GM18858 (cell line): ENCODE data around the gene GPRIN2.
"Not testable (repeated sequence)": the region's sequence is repeated elsewhere in the genome, so short reads cannot be mapped to it uniquely, and the experiment has no call there.

Experiments used
- ATAC-seq: cut with Tn5 transposase; IDR thresholded peaks from one replicate; pipeline ENCODE4 v1.9.1; 2021; ENCODE audit not compliant: unreplicated experiment

Gene GPRIN2

GRCh38 chr10:46538155-46538554 lies 18.3 kb downstream of the GPRIN2 start:
- ATAC-seq, result no peak

GRCh38 chr10:46537309-46537708 lies 19.1 kb downstream of the GPRIN2 start:
- no peak for ATAC-seq

DNA sequence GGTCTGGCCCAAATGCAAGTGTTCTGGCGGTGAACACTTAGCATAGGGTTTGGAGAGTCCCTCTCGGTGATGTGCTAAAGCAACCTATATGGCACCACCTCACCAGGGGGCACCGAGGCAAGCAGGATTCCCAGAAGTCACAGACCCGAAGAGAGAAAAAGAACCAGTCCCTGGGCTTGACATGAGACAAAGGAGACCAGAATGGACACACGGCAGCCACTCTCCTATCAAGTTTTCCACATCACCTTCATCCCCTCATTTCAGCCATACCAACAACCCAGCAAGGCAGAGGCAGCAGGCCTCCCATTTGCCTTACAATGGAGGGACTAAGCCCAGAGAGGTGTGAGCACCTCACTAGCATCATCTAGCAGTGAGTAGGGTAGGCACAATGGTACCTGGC lies 19.7 kb downstream of the GPRIN2 start:
- ATAC-seq, result no peak

DNA sequence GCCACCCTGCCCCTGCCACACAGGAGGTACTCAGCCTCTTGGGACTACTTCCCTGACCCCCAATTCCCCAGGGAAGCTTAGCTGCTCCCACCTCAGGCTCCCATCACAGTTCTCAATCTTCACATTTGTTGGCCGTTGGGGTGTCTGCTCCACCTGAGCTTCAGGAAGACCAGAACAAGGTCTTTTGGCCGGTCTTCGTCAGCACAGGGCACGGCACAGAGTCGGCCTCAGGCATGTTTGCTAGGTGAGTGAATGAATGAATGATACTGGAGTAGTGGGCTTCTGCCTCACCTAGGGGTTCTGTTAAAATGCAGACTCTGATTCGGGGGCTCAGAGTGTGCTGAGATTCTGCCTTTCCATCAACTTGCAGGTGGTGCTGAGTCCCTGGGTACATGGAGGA lies 20.3 kb downstream of the GPRIN2 start:
- no peak for ATAC-seq

DNA sequence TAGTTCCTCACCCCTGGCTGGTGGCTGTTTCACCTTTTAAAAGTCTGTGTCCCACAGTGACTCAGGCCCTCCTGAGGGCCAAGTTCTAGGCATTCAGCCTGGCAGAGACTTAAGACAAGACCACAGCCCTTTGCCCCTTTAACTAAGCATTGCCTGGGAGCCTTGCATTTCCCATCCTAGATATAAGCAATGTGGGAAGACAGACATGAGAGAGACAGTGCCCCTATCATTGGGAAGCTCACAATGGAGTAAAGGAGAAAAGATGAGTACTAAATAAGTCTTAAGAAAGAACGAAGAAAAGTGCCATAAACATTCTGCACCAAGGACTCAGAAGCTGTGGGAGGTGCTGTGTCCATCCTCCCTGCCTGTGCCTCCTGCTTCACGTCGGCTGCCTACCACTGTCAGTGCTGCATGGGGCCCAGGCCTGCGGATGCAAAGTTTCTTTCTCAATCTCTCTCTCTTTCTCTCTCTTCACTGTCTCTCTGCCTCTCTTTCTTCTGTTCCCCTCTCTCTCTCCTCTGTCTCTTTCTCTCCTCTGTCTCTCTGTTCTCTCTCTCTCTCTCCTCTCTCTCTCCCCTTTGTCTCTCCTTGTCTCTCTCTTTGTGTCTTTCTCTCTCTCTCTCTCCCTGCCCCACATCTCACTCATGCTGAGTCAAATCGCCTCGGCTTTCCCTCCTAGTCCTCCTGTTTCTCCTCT lies 21.5 kb downstream of the GPRIN2 start:
- ATAC-seq, result no peak

- ATAC-seq, result not testable (repeated sequence)
Observed at GRCh38 chr10:46532256-46532655, 24.2 kb downstream of the GPRIN2 start.

DNA sequence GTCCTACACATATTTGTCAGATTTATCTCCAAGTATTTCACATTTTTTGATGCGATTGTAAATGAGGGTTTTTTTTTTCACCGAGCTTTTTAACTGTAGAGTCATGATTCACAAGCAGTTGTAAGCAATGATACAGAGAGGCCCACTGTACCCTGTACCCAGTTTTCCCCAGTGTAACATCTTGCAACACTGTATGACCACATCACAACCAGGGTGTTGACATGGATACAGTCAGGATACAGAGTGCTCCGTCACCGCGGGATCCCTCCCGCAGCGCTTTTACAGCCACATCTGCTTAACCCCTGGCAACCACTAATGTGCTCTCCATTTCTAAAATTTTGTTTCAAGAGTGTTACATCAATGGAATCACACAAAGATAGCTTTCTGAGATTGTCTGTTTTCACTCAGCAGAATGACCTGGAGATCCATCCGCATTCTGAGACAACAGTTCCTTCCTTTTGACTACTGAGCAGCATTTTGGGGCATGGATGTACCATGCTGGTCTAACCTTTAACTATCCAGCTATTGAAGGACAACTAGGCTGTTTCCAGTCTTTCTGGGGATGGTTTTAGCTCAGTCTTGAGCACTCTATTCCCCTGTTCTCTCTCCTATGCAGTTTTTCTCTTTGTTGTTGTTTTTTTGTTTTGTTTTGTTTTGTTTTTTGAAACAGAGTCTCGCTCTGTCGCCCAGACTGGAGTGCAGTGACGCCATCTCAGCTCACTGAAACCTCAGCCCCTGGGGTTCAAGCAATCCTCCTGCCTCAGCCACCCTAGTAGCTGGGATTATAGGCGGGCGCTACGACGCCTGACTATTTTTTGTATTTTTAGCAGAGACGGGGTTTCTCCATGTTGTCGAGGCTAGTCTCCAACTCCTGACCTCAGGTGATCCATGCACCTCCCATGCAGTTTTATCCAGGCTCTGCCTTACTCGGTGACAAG lies 25.9 kb downstream of the GPRIN2 start:
- ATAC-seq, result no peak

DNA sequence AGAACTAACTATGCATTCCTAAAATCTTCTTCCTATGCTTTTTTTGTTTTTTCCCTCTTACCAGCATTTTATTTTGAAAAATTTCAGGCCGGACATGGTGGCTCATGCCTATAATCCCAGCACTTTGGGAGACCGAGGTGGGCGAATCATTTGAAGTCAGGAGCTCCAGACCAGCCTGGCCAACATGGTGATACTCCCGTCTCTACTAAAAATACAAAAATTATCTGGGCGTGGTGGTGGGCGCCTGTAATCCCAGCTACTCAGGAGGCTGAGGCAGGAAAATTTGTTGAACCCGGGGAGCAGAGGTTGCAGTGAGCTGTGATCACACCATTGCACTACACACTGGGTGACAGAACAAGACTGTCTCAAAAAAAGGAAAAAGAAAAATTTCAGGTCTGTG lies 26.7 kb downstream of the GPRIN2 start:
- not testable (repeated sequence) for ATAC-seq

- ATAC-seq, result no peak
Observed at GRCh38 chr10:46528675-46529615, 27.5 kb downstream of the GPRIN2 start.

- ATAC-seq, result no peak
Observed at GRCh38 chr10:46528171-46528671, 28.2 kb downstream of the GPRIN2 start.

- no peak for ATAC-seq
Observed at GRCh38 chr10:46527241-46527811, 29.1 kb downstream of the GPRIN2 start.

- no peak for ATAC-seq
Observed at GRCh38 chr10:46526682-46527038, 29.8 kb downstream of the GPRIN2 start.

DNA sequence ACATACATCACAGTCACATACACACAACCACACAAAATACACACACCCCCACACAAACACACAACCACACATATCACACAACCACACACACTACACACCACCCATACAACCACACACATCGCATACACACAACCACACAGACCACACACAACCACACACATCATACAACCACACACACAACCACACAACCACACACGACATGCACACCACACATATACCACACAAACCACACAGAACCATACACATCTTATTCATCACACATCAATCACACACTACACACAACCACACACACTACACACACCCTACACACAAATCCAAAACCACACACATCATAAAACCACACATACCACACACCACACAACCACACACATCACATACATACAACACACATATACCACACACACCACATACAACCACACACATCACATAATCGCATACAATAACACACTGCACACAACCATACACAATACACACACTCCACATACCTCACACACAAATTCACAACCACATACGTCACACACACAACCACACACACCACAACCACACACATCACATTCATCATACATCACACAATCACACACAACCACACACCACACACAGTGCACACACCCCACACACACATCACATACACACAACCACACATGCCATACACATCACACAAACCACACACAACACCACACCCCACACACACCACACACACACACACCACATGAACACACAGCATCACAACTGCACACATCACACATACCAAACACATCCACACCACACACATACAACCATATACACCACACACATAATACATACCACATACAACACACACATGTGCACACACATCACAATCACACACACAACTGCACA lies 30.4 kb downstream of the GPRIN2 start:
- ATAC-seq, result no peak

- no peak for ATAC-seq
Observed at GRCh38 chr10:46525177-46525823, 31.2 kb downstream of the GPRIN2 start.

DNA sequence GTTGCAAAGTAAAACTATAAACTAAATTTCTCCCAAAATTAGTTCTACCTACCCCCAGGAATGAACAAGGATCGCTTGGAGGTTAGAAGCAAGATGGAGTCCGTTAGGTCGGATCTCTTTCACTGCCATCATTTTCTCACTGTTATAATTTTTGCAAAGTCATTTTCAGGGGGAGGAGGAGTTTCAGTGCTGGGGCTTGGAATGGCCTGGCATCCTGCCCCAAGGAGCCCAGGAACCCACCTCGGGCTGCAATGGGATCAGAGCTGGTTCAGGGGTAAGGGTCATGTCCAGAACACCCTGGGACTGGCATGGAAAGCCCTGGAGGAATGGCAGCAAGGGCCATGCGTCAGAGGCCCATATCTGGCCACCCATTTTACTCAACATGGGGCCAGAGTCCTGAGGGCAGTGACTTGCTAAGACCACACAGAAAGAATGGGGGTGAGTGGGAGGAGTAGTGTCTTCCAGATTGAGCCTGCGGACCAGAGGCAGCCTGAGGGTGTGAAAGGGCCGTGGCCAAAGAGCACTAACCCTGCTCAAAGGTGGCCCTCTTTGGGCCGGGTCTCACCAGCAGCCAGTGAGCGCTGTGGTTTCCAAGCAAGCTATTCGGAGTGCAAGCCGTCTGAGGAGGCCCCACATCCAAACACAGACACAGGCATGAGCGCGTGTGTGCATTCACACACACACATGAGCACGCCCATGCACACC lies 31.8 kb downstream of the GPRIN2 start:
- ATAC-seq, result no peak

DNA sequence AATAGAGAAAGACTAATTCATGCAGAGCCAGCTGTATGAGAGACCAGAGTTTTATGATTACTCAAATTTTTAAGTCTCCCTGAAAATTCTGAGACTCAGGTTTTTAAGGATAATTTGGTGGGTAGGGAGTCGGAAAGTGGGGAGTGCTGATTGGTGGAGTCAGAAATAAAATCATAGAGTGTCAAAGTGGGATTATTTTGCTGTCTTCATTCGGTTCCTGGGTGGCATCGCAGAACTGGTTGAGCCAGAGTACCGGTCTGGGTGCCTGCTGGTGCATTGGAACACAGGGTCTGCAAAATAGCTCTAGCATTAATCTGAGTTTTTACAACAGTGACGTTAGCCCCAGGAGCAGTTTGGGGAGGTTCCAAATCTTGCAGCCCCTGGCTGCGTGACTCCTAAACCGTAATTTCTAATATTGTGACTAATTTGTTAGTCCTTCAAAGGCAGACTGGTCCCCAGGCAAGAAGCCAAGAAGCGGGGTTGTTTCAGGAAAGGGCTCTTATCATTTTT lies 32.4 kb downstream of the GPRIN2 start:
- no peak for ATAC-seq

- ATAC-seq, result no peak
Observed at GRCh38 chr10:46523119-46523961, 33.1 kb downstream of the GPRIN2 start.
